Adrenal gland (tissue), 12 donors: ENCODE measurements around the gene TRAPPC4. TPM values are rescaled to one million over a fixed set of nuclear protein-coding genes. Genes with fewer than 3 reads are reported as not detected.
"Not testable (repeated sequence)": the region's sequence is repeated elsewhere in the genome, so short reads cannot be mapped to it uniquely, and the experiment has no call there.

ENCODE experiments used
- DNase-seq, 7 donors: peaks; one replicate each; pipeline ENCODE4 v3.0.0-alpha.2; 2019 to 2020
- H3K27ac ChIP-seq, 5 donors: fragments of 200-600 bp; sonication (generic) in 4 of 5; 1 replicate in 3 of 5; 2 replicates in 2 of 5; pipeline versions ENCODE4 v1.5.1 to v1.8.0; 2016 to 2020; ENCODE audit warnings: mild to moderate bottlenecking in 1 of 5
- H3K27me3 ChIP-seq: fragments of 200-600 bp; 2 replicates; pipeline ENCODE4 v1.8.0; 2021
- H3K36me3 ChIP-seq, 2 donors: fragments of 200-600 bp; replicated peaks in 1 of 2; 1 replicate in 1 of 2; 2 replicates in 1 of 2; pipeline versions ENCODE4 v1.5.1 to v1.8.0; 2018 to 2022
- H3K4me1 ChIP-seq, 2 donors: fragments of 200-600 bp; replicated peaks in 1 of 2; 1 replicate in 1 of 2; 2 replicates in 1 of 2; pipeline versions ENCODE4 v1.5.1 to v1.8.0; 2018 to 2021
- H3K4me3 ChIP-seq, 4 donors: fragments of 200-600 bp; sonication (generic) in 3 of 4; one replicate each; pipeline ENCODE4 v1.5.1; 2016 to 2018
- H3K9me3 ChIP-seq, 3 donors: fragments of 200-600 bp; sonication (generic) in 1 of 3; replicated peaks in 1 of 3; 1 replicate in 2 of 3; 2 replicates in 1 of 3; pipeline versions ENCODE4 v1.5.1 to v1.8.0; 2016 to 2021
- POLR2A ChIP-seq, 2 donors: fragments of 450-650 bp; IDR thresholded peaks; one replicate each; pipeline ENCODE4 v1.6.1; 2017; ENCODE audit warnings: antibody characterized with exemption in 2 of 2, mild to moderate bottlenecking in 2 of 2, moderate library complexity in 1 of 2
- WGBS, 4 donors: extraction: QIAGEN DNeasy Blood & Tissue Kit in 2 of 4; methylation state at CpG; one replicate each; pipeline versions ENCODE4 v1.1.5 to v1.1.7; 2013 to 2017; 5-methylcytosine and 5-hydroxymethylcytosine counted together
- intact Hi-C, 2 donors: fragments of 100-400 bp; cut with DNase I; formaldehyde crosslinking; loops; one replicate each; pipeline versions ENCODE4 v1.14.1 to v1.15.0; 2022 to 2023
- polyA plus RNA-seq, 3 donors: library from polyadenylated mRNA; stranded (reverse); fragments of 200-250 nt in 2 of 3; fragments of 350-450 nt in 1 of 3; fragmentation: Illumina TruSeq in 1 of 3; extraction: RNeasy Lipid Tissue Mini Kit (QIAGEN cat#74804) in 1 of 3; gene quantifications; one replicate each; pipeline ENCODE4 v1.2.3, GENCODE V29; 2013 to 2014
- total RNA-seq, 9 donors: library from RNA; depleted of rRNA in 4 of 9; stranded (reverse); fragments of >200 nt in 4 of 9; fragments of 120-200 nt in 1 of 9; fragmentation: NEBNext Ultra II Directional in 1 of 9; extraction: Animal tissue kit (Norgen Biotek cat#: 25700) in 1 of 9; gene quantifications; one replicate each; pipeline versions ENCODE4 v1.1.0 to v1.2.4, GENCODE V29; 2013 to 2023
- TF ChIP-seq, protein P1 (sequence below), 6 experiments: fragments of 450-650 bp in 4 of 6; fragments of 200-600 bp in 2 of 6; sonication (generic) in 1 of 6; IDR thresholded peaks; 1 replicate in 5 of 6; 2 replicates in 1 of 6; pipeline versions ENCODE4 v1.5.1 to v1.8.0; 2016 to 2021; ENCODE audit warnings: antibody characterized with exemption in 6 of 6, mild to moderate bottlenecking in 2 of 6, moderate library complexity in 1 of 6
- donor health status: healthy with polysubstance abuse.
- donor health status: Bipolar disorder and iron deficiency.
- donor health status: DM: yes; HTN: yes; CAD: no.
- donor health status: DM: no; HTN: no; CAD: no.
- donor health status: DM: no; HTN: no; CAD: no.
- donor health status: DM: yes; HTN: yes; CAD: no.

Gene TRAPPC4
- total and polyA plus RNA-seq, 12 donors, result 32.5 to 149 (median 83.1) TPM

GRCh38 chr11:118973985-118974384 lies 44.6 kb upstream of the TRAPPC4 start:
- WGBS, 4 donors, result 93 to 96% (median 96%) methylated on average over 2 of the region's 2 CpGs
- no peak for DNase-seq

DNA sequence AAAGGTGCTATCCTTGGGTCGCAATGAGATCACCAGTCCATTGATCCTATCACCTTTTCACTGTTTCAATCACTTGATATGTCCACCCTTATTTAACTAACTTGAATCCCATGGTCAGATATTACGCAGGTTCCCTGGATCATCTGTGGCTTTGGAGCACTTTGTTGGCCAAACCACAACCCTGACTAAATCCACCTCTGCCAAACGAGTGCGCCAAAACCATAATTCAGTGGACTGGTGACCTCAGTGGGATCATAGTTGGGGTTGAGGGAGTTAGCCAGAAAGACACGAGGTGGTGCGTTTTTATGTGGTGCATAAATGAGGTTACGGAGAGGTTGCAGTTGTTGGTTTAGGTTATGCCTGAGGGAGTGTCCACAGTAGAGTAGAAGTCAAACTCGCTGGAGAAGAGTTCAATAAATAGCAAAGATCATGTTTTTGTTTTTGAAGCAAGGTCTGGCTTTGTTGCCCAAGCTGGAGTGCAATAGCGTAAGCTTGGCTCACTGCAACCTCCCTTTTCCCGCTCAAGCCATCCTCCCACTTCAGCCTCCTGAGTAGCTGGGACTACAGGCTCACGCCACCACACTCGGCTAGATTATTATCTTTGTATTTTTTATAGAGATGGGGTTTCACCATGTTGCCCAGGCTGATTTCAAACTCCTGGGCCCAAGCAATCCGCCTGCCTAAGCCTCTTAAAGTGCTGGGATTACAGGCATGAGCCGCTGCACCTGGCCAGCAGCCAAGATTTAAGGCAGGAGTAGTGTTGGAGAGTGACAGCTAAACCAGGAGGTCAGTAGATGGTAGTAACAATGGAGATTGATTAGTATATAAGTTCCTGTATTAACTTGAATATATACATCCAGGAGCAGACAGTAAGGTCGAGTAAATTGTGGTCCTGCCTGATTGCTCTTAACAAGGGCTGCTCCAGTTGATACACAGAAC lies 42.5 kb upstream of the TRAPPC4 start:
- Histone ChIP-seq H3K27ac (no peak overlapping the region), H3K4me1 (peaks cover 0 to 11% of the 10 kb centered on the region in 2 donors), H3K4me3 (no peak overlapping the region), H3K9me3 (no peaks in the 10 kb centered on the region), H3K36me3 (no peaks in the 10 kb centered on the region), H3K27me3 (peaks cover 8% of the 10 kb centered on the region)
- WGBS, 4 donors, result 80 to 84% (median 82%) methylated on average over 15 of the region's 15 CpGs
- no peak for DNase-seq
- no peak for TF ChIP-seq POLR2A (IDR thresholded peaks at IDR 0.05)
- TF ChIP-seq, protein P1, sequence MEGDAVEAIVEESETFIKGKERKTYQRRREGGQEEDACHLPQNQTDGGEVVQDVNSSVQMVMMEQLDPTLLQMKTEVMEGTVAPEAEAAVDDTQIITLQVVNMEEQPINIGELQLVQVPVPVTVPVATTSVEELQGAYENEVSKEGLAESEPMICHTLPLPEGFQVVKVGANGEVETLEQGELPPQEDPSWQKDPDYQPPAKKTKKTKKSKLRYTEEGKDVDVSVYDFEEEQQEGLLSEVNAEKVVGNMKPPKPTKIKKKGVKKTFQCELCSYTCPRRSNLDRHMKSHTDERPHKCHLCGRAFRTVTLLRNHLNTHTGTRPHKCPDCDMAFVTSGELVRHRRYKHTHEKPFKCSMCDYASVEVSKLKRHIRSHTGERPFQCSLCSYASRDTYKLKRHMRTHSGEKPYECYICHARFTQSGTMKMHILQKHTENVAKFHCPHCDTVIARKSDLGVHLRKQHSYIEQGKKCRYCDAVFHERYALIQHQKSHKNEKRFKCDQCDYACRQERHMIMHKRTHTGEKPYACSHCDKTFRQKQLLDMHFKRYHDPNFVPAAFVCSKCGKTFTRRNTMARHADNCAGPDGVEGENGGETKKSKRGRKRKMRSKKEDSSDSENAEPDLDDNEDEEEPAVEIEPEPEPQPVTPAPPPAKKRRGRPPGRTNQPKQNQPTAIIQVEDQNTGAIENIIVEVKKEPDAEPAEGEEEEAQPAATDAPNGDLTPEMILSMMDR (IDR thresholded peaks at IDR 0.05), result no peak
- intact Hi-C loops, result no loop called here

More at GRCh38 chr11:118973985-118974384, 44.6 kb upstream of the TRAPPC4 start:
- Histone ChIP-seq H3K4me3 (no peak overlapping the region), H3K27me3 (peaks cover 12% of the 10 kb centered on the region), H3K9me3 (no peaks in the 10 kb centered on the region), H3K4me1 (no peaks in the 10 kb centered on the region), H3K36me3 (no peaks in the 10 kb centered on the region), H3K27ac (no peak overlapping the region)
- intact Hi-C loops, result no loop called here
- TF ChIP-seq POLR2A (IDR thresholded peaks at IDR 0.05), result no peak
- TF ChIP-seq, protein P1 (IDR thresholded peaks at IDR 0.05), result no peak

- TF ChIP-seq POLR2A (IDR thresholded peaks at IDR 0.05), result no peak
- TF ChIP-seq, protein P1 (IDR thresholded peaks at IDR 0.05), result no peak
- Histone ChIP-seq H3K4me3 (no peak overlapping the region), H3K27me3 (no peaks in the 10 kb centered on the region), H3K27ac (no peak overlapping the region), H3K4me1 (peaks cover 0 to 11% of the 10 kb centered on the region in 2 donors), H3K9me3 (no peaks in the 10 kb centered on the region), H3K36me3 (no peaks in the 10 kb centered on the region)
- 50 to 80% (median 57%) methylated on average over 1 to 9 of the region's 9 CpGs for WGBS, 4 donors
- DNase-seq, result no peak
- intact Hi-C loops, result no loop called here
Observed at GRCh38 chr11:118979434-118979833, 39.1 kb upstream of the TRAPPC4 start.

DNA sequence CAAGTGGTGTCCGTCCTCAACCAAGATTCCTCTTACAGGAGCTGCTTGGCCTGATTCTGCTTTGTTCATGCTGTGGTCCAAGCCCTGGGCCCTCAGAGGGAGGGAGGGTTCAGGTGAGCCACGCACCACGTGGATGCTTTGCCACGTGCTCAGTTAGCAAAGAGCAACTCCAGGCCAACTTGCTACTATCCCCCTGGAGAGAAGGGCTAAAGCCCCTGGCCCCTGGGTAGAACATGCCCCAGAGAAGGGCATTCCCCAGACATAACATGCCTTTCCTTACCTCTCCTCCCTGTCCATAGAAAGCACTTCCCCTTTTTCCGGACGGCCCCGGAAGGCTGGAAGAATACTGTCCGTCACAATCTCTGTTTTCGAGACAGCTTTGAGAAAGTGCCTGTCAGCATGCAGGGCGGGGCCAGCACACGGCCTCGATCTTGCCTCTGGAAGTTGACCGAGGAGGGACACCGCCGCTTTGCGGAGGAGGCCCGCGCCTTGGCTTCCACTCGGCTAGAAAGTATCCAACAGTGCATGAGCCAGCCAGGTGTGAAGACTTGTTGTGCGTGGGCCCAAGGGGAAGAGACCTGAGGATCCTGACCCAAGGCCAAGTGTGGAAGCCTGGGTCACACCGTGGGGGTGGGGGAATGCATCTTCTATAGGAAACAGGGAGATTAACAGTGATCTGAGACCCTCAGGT lies 38.2 kb upstream of the TRAPPC4 start:
- Histone ChIP-seq H3K9me3 (no peaks in the 10 kb centered on the region), H3K4me1 (peaks cover 0 to 11% of the 10 kb centered on the region in 2 donors), H3K4me3 (peak overlapping the region in 1 of 4 donors; percentile 15), H3K36me3 (no peaks in the 10 kb centered on the region), H3K27me3 (no peaks in the 10 kb centered on the region), H3K27ac (no peak overlapping the region)
- no peak for TF ChIP-seq POLR2A (IDR thresholded peaks at IDR 0.05)
- TF ChIP-seq, protein P1 (IDR thresholded peaks at IDR 0.05), result no peak
- DNase-seq, result peak in 6 of 7 donors; percentile 31 to 65 (median 47)
- intact Hi-C loops, result no loop called here
- WGBS, 4 donors, result 26 to 37% (median 34%) methylated on average over 12 to 21 of the region's 21 CpGs

DNA sequence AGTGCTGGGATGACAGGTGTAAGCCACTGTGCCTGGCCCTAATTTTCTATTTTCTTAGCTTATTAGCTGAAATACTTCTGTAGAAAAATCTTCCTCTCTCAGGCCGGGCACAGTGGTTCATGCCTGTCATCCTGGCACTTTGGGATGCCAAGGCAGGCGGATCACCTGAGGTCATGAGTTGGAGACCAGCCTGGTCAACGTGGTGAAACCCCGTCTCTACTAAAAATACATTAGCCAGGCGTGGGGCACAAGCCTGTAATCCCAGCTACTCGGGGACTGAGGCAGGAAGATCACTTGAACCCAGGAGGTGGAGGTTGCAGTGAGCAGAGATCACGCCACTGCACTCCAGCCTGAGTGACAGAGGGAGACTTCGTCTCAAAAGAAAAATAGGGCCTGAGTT lies 34.2 kb upstream of the TRAPPC4 start:
- WGBS, 4 donors, result 68 to 72% (median 70%) methylated on average over 8 of the region's 8 CpGs

More for the DNA sequence above, 34.2 kb upstream of the TRAPPC4 start:
- H3K27ac ChIP-seq, DNase-seq, H3K36me3 ChIP-seq, H3K9me3 ChIP-seq, intact Hi-C loops, H3K4me3 ChIP-seq, H3K27me3 ChIP-seq: not testable (repeated sequence)
- peaks cover 0 to 11% of the 10 kb centered on the region in 2 donors for H3K4me1 ChIP-seq
